M059J (cell line): ENCODE measurements around the gene IL12RB1. TPM values are rescaled to one million over a fixed set of nuclear protein-coding genes. Genes with fewer than 3 reads are reported as not detected.
A peak's percentile ranks its signal among the peaks of the same experiment; 100 is the strongest.
"Not testable (repeated sequence)": the region's sequence is repeated elsewhere in the genome, so short reads cannot be mapped to it uniquely, and the experiment has no call there.

ENCODE experiments used
- DNase-seq: peaks from one replicate; pipeline ENCODE4 v3.0.0-alpha.2; 2012; ENCODE audit warnings: low read depth
- total RNA-seq: library from RNA; depleted of rRNA; stranded (reverse); fragments of >200 nt; shearing (Covaris generic); gene quantifications from 2 replicates; pipeline ENCODE4 v1.2.3, GENCODE V29; 2014

Gene IL12RB1
- total RNA-seq, 1 experiment from 2014 or later: 2.3 TPM

DNA sequence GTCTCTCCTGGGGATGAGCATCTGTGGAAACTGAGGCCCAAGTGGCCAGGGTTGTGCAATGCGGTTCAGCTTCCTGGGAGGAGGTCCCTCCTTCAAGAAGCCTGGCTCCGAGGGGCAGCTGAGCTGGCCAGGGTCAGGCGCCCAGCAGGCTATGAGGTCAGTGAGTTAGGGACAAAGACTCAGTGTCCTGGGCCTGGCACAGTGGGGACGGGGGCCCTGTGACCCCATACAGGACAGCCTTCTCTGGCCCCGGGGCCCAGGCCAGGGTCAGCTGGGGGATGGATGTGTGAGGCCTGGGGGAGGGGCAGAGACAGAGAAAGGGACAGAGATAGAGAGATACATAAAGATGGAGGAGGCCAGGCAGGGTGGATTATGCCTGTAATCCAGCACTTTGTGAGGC, 3.0 kb upstream of the IL12RB1 start:
- DNase-seq: no peak

DNA sequence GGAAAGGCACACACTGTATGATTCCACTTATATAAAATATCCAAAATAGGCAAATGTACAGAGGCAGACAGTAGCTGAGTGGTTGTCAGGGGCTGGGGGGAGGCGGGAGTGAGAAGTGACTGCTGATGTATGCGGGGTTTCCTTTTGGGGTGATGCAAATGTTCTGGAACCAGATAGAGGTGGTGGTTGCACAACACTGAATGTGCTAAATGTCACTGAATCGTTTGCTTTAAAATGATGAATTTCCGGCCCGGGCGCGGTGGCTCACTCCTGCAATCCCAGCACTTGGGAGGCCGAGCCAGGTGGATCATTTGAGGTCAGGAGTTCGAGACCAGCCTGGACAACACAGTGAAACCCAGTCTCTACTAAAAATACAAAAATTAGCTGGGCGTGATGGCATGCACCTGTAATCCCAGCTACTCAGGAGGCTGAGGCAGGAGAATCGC, 2.4 kb upstream of the IL12RB1 start:
- not testable (repeated sequence) for DNase-seq

DNA sequence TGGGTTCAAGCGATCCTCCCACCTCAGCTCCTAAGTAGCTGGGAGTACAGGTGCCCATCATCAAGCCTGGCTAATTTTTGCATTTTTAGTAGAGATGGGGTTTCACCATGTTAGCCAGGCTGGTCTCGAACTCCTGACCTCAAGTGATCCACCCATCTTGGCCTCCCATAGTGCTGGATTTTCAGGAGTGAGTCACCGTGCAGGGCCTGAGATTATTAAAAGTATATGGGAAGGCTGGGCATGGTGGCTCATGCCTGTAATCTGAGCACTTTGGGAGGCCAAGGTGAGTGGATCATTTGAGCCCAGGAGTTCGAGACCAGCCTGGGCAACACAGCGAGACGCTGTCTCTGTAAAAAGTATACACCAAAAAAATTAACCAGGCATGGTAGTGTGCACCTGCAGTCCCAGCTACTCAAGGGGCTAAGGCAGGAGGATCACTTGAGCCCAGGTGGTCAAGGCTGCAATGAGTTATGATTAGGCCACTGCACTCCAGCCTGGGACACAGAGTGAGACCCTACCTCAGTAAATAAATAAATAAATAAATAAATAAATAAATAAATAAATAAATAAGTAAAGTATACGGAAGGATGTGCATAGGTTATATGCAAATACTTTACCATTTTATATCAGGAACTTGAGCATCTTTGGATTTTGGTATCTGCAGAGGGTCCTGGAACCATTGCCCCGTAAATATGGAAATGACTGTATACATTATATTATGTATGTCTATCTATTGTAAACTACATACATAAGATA, 854 bp downstream of the IL12RB1 start:
- DNase-seq: peak; percentile 56

DNA sequence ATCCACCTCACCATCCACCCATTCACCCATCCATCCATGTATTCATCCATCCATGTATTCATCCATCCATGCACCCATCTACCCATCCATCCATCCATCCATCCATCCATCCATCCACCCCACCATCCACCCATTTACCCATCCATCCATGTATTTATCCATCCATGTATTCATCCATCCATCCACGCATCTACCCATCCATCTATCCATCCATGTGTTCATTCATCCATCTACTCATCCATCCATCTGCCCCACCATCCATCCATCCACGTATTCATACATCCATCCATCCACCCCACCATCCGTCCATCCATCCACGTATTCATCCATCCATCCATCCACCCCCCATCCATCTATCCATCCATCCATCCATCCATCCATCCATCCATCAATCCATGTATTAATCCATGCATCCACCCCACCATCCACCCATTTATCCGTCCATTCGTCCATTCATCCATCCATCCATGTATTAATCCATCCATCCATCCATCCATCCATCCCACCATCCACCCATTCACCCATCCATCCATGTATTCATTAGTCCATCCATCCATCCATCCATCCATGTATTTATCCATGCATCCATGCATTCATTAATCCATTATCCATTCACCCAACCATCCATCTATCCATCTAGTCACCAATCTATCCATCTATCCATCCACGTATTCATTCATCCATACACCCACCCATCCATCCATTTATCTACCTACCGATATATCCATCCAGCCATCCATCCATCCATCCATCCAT, 2.6 kb downstream of the IL12RB1 start:
- no peak for DNase-seq

DNA sequence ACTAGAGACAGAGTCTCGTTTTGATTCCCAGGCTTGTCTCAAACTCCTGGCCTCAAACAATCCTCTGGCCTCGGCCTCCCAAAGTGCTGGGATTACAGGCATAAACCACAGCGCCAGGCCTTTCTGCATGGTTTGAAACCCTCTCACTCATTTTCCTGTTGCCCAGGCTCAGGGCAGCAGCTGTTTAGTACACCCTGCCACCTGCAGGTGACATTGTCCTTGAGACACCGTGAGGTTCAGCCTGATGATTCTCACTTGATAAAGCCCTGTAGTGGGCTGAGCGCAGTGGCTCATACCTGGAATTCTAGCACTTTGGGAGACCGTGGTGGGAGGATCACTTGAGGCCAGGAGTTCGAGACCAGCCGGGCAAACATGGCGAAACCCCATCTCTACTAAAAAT, 12.5 kb downstream of the IL12RB1 start:
- no peak for DNase-seq

DNA sequence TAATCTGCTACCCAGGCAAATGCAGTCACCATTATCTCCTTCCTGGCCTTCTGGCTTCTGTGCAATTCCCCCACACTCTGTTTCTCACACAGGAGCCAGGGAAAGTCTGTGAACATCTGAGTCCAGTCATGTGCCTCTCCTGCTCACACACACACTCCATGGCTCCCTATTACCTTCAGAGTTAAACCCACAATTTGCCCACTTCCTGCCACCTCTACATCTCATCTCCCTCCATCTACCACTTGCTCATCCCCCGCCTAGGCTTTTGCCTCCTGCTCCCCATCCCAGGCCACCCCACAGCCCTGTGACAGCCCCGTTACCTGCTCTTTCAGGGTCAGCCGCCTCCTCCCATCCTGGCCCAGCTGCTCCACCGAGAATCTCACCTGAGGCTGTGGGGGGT, 13.5 kb downstream of the IL12RB1 start:
- no peak for DNase-seq

DNA sequence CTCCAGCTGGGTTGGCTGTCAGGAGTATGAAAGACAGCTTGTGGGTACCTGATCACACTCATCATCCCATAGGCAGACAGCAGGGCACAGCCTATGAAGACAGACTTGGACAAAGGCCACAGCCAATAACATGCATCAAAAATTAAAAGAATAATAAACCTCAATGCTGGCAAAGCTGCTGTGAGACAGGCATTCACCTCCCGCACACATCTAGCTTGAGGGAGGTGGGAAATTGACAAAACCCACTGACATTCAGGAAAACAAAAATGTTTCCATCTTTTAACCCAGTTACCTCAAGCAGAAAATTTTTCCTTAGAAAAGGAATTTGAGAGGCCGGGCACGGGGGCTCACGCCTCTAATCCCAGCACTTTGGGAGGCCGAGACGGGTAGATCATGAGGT, 14.4 kb downstream of the IL12RB1 start:
- DNase-seq: no peak

DNA sequence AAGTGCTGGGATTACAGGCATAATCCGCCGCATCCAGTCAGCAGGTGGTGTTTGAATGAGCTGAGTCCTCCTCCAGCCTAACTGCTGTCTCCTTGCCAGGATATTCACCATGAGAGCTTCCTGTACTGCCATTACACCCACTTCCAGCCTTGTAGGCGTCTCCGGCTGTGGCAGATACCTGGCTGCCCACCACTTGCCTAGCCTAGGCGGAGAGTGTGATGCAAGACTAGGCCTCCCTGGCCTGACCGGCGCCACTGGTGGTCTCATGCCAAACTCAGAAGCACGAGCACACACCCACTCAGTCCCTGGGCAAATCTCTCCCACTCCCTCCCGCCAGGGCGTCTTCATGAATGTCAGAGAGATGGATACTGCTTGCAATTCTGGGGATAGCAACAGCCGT, 16.6 kb downstream of the IL12RB1 start:
- peak; percentile 38 for DNase-seq

DNA sequence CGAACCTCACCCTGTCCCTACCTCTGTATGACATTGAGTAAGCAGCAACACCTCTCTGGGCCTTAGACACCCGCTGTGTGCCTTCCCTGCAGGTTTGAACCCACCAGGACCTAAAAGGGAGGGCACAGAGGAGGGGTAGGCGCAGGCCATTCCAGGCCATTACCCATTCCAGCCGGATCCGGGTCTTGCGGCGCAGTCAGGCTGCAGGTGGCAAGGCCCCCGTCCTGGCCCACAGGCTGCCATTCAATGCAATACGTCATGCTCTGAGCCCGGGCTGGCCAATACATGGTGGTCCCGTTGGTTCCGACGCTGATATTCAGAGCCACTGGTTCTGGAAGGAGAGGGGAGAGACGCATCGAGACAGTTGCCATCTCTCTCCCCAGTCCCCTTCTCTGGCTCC, 17.4 kb downstream of the IL12RB1 start:
- no peak for DNase-seq

DNA sequence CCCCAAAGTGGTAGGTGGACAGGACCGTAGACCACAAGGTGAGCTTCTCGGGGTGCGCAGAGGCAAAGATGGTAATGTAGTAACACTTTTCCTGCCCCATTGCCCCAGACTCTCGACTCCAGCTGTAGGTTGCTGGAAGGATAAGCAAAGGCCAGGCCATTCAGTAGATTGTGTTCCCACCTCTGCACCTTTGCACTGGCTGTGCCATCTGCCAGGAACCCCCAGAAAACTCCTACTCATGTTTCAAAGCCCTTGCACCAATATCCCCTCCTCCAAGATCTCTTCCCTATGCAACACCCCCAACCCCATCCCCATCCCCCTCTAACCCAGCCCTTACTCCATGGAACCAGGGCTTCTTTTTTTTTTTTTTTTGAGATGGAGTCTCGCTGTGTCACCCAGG, 18.3 kb downstream of the IL12RB1 start:
- no peak for DNase-seq

DNA sequence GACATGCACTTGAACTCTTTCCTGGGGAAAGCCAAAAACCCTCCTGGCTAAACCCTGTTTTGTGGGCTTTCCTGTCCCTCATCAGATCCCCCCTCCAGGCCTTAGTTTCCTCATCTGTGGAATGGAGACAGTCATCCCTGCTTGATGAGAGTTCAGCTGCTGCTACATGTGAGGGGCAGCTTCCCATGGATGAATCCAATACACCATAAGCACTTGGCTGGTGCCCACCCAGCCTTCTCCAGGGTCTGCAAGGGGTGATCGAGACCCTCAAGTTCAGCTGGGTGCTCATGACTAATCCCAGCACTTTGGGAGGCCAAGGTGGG, 21.6 kb downstream of the IL12RB1 start:
- DNase-seq: no peak

DNA sequence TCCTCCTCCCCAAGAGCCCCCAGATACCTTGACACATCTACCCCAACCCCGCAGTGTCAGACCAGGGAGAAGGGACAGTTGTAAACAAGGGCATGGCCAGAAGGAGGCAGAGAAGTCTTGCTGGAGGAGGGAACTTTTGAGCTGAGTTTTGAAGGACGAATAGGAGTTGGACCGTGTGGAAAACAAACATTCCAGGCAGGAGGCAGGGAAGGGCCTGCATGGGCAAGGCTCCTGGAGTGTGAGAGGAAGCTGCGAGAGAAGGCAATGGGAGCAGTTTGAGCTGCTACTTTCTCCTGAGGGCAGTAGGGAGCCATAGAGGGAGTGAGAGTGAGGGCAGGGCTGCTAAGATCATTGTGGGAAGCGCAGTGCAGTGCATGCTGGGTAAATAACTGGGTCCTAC, 23.3 kb downstream of the IL12RB1 start:
- DNase-seq: no peak

DNA sequence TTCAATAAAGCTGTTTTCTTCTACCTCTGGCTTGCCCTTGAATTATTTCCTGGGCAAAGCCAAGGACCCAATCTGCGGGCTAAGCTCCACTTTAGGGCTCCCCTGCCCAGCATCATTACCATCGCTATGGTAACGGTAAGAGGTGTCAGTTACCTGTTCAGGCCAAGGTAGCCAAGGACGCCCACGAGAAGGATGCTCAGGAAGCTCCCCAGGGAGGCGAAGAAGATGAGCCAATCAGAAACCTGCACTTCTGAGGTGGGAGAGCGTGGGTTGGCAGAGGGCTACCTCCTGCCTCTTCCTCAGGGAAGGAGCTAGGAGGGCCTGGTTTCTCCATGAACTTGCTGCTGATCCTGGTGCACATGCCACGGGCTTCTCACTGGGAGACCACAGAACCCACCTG, 24.7 kb downstream of the IL12RB1 start:
- DNase-seq: no peak

DNA sequence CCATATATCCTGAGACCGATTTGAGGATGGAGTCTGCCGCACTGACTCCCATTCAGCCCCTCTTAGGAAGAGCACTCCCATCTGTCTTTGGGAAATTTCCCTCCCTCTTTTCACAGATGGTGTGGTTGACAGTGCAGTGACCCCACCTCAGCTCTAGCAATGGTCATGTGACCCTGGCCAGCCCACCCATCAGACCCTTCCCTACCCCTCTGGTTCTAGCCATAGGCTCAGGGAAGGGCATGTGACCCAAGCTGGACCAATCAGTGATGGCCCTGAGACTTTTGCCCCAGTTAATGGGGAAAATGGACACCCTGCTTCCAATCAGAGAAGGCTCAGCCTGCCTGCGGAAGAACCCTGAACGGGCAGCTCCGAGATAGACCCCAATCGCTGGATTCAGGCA, 26.3 kb downstream of the IL12RB1 start:
- no peak for DNase-seq

DNA sequence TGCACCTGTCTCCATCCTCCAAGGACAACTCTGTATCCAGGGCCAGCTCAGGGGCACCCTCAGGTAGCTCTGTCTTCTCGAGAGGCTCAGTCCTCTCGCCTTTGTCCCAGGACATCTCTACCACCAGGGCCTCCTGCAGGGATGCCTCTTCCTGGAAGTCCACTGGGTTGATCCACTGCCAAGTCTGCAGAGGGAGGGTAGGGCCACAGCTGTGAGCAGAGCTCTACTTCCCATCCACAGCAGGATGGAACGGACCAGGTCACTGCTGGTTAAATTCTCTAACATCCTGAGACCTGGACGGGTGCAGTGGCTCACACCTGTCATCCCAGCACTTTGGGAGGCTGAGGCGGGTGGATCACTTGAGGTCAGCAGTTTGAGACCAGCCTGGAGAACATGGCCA, 26.8 kb downstream of the IL12RB1 start:
- DNase-seq: no peak

DNA sequence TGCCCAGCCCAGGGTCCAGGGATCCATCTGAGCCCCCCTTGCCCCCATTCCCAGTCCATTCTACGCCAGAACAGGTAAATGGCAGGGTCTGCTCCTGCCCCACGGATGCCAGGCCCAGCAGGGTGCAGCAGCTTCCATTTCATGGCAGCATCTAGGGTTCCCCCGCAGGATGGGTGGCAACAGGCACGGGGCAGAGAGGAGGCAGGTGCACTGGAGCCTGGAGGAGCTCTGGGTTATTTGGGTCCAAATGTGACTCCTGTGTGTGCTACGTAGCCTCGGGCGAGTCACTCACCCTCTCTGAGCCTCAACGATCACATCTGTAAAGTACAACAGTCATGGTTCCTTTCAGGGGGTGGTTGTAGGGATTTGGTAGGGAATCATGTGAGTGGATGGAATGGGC, 27.4 kb downstream of the IL12RB1 start:
- DNase-seq: no peak

DNA sequence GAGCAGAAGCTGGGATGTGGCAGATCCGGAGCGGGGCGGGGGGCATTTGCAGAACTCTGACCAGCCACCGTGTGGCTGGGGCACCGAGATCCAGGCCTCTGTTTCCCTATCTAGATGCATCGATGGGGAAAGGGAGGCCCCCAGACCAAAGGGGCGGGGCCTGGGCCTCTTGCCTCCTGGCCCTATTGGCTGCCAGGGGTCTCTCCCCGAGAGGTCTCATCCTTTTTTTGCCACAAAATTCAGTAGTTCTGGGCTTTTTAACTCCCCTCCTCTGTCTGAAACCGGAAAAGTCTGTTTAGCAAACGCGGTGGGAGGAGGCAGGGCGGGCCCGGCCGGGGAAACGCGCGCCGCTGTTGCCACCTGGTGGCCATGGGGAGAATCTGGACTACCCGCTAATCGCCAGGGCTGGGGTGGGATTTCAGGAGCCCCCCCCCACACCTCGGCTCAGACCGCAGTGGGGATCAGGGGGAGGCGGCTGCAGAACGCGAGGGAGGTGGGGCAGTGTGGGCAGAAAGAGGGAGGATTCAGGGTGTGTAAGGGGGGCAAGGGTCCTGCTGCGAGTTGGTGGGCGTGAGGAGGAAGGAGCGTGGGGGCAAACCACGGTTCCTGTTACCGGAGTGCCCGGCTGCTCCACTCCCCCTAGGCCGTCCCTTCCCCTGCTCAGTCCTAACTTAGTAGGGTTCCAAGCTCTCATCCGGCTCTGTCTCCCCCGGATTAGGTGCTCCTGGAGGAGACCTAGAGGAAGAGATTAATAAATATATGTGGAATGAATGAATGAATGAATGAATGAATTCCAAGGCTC, 28.3 kb downstream of the IL12RB1 start:
- DNase-seq: peak; percentile 71

DNA sequence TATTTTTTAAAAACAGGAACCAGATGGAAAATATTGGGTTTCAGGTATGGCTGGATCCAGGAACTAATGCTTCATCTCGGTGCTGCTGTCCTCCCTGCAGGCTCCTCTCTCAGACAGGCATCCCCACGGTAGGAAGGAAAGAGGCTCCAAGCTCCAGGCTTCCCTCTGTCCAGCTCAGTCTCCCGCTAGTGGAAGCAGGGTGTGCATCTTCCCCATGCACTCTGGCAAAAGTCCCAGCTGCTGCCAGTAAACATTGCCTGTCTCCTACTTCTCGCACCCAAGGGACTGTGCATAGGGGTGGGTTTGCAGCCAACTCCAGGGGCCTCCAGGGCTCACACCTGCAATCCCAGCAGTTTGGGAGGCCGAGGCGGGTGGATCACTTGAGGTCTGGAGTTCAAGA, 29.2 kb downstream of the IL12RB1 start:
- peak; percentile 45 for DNase-seq

DNA sequence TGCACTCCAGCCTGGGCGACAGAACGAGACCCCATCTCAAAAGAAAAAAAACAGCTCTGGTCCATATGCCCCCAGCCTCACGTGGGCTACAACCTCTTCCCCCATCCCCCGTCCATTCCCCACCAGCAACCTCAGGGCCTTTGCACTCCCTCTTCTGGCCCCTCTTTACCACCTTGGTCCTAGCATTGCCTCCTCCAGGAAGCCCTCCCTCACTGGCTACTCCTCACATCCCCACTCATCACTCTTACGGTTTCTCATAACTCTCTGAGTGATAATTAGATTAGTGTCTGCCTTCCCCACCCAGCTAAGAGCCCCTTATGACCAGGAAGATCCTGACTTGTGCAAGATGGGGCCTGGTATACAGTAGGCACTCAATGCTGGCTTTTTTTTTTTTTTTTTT, 30.8 kb downstream of the IL12RB1 start:
- no peak for DNase-seq

DNA sequence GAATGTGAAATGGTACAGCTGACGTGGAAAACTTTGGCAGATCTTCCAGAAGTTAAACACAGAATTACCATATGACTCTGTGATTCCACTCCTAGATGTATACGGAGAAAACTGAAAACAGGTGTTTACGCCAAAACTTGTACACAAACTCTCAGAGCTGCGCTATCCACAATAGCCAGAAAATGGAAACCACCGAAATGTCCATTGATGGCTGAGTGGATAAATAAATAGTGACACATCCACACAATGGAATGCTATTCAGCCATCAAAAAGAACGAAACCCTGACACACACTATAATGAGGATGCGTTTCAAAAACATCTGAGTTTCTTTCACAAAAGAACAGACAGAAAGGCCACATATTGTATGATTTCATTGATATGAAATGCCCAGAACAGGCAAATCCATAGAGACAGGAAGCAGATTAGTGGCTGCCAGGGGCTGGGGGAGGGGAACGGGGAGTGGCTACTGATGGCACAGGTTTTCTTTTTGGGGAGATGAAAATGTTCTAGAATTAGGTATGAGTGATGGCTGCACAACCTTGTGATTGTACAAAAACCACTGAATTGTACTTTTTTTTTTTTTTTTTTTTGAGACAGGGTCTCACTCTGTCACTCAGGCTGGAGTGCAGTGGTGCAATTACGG, 33.0 kb downstream of the IL12RB1 start:
- DNase-seq: peak; percentile 55

DNA sequence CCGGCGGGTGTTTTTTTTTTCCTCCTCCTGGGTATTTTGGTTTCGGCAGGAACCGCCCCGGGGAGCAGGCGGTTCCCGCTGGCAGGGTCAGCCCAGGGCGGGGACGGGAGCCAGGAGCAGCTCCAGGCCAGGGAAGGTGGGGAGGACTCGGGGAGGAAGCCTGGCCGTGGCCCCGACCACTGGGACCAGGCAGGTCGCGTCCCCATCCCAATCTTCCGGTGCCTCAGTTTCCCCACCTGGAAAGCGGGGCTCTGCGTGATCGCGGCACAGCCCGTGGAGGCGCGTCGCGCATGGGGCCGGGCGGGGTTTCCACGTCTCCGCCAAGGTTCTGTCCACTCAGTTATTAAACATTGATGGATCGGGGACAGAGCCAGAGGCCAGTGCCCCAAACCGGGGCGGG, 34.8 kb downstream of the IL12RB1 start:
- no peak for DNase-seq

DNA sequence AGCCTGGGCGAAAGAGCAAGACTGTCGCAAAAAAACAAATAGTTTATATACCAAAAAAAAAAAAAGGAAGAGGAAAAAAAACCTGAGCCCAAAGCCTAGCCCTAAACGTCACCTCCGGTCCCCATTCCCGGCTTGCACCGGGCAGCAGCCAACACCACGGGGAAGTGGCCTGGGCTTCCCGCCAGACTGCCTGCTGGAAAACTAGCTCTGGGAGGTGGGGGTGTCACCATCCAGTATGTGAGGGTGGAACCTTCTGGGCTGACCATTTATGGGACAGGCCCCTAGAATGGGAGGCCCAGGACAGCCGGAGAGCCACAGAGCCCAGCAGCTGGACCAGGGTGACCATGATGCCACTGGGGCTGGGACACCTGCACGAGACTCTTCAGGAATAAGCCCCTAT, 37.3 kb downstream of the IL12RB1 start:
- DNase-seq: peak; percentile 80
